Effector CD4-positive, alpha-beta T cell (primary cell): Measurements from ENCODE around the gene ZFYVE26.
"Not testable (repeated sequence)": the region's sequence is repeated elsewhere in the genome, so short reads cannot be mapped to it uniquely, and the experiment has no call there.

ENCODE experiments used
- DNase-seq: peaks from one replicate; pipeline ENCODE4 v3.0.0-alpha.2; 2020
- total RNA-seq: gene quantifications from one replicate; lab custom pipeline; 2026; lab: John Stamatoyannopoulos, UW

Gene ZFYVE26
- 79.4 reads per million, percentile 78 among the genes with 10 or more reads in this experiment for total RNA-seq

DNA sequence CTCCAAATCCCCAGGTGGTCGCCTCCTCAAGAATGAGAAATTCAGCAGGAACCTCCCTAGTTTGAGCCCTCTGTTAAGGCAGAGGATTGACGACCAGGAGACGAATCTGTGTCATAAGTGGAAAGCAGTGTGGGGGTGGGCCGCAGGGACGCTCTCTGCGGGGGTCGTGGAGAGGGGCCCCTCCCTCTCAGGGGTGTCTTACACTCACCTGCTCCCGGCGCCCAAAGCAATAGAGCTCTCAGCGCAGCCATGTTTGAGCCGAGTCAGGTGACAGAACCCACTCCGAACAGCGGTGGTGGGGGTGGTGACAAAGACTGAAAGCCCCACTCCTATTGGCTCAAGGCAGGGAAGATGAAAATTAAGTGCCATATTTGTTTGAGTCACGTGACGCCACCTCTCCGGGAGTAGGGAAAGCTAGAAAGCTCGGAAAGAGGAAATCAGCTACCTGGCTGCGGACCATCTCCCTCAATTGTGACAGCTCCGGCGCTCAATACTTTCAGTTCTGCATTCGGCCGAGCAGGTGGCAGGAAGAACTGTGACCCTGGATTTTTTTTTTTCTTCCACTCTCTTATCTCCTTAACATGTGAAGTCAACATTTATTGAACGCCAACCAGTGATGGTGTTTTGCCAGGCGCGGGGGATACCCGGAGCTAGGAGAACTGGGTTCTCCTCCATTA lies at the start of gene ZFYVE26:
TSS of gene ZFYVE26 (minus strand) at position 265 of the 677 bp plus-strand sequence. CDS start 627 bp downstream, outside the sequence.
- DNase-seq, result peak; percentile 91

DNA sequence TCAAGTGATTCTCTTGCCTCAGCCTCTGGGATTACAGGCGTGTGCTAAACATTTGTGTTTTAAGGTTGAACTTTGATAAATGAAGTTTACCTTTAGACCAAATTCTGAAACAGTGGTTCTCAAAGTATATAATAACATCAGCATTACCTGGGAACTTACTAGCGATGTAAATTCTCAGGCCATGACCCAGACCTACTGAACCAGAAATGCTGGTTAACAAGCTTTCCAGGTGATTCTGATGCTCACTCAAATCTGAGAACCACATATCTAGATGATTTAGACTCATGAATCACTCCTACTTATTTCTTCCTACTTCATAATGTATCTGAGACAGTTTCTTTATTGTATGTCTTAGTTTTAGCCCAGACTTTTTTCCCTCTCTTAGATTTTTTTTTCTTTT lies 46.8 kb upstream of the ZFYVE26 start:
- DNase-seq, result no peak

- no peak for DNase-seq
These were observed 42.9 kb upstream of the ZFYVE26 start for GRCh38 chr14:67859169-67859749.

GRCh38 chr14:67857778-67858350 lies 41.5 kb upstream of the ZFYVE26 start:
- DNase-seq, result no peak

DNA sequence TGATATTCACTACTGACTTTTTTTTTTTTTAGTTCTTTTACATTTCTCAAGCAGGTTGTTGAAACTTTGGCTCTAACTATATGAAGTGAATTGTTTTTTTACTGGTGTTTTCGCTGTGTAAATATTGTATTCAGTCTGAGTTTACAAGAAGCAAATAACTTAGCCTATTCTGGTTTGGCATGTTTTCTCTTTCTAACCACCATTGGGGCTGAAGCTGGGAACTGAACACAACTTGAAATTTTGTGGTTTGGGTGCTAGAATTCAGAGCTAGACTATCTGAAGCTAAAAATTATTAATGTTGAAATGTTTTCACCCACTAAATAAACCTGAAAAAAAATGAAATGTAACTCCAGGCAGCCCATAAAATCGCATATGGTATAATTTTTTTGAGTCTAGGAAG lies 40.4 kb upstream of the ZFYVE26 start:
- DNase-seq, result no peak

- DNase-seq, result no peak
These were observed 37.3 kb upstream of the ZFYVE26 start for GRCh38 chr14:67853715-67854114.

- no peak for DNase-seq
These were observed 36.7 kb upstream of the ZFYVE26 start for GRCh38 chr14:67852926-67853604.

GRCh38 chr14:67851785-67852410 lies 35.5 kb upstream of the ZFYVE26 start:
- DNase-seq, result no peak

DNA sequence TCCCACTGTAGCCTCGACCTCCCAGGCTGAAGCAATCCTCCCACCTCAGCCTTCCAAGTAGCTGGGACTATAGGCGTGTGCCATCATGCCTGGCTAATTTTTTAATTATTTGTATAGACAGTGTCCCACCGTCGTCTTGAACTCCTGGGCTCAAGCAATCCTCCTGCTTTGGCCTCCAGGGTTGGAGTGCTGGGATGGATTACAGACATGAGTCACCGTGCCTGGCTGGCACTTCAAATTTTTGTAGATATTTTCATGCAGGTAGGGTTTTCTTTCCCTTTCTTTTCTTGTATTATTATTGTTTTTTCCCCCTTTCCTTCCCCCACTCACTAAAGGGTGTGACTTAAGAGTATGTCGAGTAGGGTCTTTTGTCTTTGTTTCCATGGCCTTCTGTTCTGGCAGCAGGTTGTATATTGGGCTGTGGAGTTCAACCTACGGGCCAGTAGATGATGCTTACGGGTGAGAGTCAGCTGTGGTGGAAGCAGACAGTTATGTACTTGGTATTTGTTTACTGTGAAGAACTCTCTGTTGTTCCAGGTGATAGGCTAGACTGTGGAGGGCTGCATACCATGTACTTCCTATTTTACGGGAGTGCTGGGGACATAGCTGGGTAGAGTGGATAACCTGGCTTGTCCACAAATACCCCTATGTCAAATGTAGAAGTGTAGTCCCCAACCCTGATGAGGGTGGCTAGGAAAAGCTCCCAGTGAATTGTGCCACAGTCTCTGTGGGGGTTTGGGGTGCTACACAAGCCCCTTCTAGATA lies 33.9 kb upstream of the ZFYVE26 start:
- DNase-seq, result no peak

DNA sequence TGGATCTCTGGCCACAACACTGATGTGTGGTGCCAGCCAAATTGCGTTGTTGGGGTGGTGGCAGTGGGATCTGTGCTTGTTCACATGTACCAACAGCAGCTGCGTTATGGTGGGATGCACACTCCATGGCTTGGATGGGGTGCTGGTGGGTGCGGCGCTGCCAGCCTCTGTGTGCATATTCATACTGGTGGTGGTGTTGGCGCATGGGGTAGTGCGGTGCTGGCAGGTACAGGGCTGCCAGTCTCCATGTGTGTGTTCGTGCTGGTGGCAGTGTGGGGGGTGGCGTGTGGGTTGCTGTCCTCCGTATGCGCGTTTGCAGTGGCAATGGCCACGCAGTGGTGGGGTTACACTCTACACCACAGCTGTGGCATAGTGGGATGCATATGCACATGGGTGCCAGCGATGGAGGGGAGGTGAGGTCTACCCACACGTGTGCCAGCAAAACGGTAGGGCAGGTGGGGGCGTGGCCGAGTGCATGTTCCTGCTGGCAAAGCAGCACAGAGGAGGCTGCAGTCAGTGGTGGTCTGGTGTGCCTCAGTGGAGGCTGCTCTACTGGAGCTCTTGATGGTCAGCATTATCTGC lies 29.7 kb upstream of the ZFYVE26 start:
- DNase-seq, result no peak

- peak; percentile 57 for DNase-seq
These were observed 20.7 kb upstream of the ZFYVE26 start for GRCh38 chr14:67837011-67837624.

DNA sequence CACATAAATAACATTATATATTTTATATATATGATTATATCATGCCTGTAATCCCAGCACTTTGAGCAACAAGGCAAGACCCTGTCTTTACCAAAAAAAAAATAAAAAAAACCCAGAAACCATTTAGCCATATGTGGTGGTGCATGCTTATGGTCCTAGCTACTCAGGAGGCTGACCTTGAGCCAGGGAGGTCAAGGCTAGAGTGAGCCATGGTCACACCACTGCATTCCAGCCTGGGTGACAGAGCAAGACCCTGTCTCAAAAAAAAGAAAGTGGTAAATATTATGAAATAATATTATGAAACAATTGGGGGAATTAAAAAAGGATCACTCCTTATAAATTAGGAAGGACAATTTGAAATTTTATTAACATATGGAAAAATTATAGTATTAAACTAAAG lies 19.2 kb upstream of the ZFYVE26 start:
- no peak for DNase-seq

GRCh38 chr14:67833403-67833802 lies 17.0 kb upstream of the ZFYVE26 start:
- DNase-seq, result no peak

- DNase-seq, result no peak
These were observed 14.7 kb upstream of the ZFYVE26 start for GRCh38 chr14:67831113-67831512.

GRCh38 chr14:67821121-67821520 lies 4.7 kb upstream of the ZFYVE26 start:
- no peak for DNase-seq

DNA sequence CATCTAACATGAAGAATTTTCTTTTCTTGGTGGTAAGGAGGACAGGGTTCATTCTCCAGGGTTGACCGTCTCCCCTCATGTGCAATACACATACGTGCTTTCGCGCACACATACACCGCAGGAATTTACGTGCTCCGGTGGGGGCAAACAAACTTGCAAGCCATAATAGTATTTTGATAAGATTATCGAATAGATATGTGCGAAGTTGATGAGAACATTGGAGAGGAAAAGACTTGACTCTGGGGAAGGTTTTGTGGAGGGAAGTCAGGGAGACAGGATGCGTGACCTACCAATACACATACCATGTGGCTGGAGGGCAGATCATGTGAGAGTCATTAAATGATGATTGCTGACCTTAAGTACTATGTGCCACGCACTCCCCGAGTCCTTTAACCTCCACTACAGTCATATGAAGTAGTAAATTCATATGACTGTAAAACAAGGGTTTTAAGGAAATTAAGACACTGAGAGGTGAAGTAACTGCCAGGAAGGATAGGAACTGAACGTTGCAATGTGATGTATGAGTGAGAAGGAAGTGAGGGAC lies 4.1 kb upstream of the ZFYVE26 start:
- no peak for DNase-seq

- DNase-seq, result peak; percentile 85
These were observed 3.4 kb upstream of the ZFYVE26 start, which contains the start of gene RAD51B for GRCh38 chr14:67819563-67820421. Gene RAD51B, plus strand, starts transcription at chr14:67819779.

- DNase-seq, result not testable (repeated sequence)
These were observed 2.1 kb upstream of the ZFYVE26 start for GRCh38 chr14:67818476-67818875.

GRCh38 chr14:67817750-67818438 lies 1.5 kb upstream of the ZFYVE26 start:
- DNase-seq, result no peak
